GM23338 (cell line): Measurements from ENCODE around the gene GPX8. TPM values are rescaled to one million over a fixed set of nuclear protein-coding genes. Genes with fewer than 3 reads are reported as not detected.
A peak's percentile ranks its signal among the peaks of the same experiment; 100 is the strongest.

Source experiments
- ATAC-seq: fragments of 200-7000 bp; cut with Tn5 transposase; 3 replicates; pipeline ENCODE4 v1.9.1; 2020
- DNase-seq: peaks from one replicate; pipeline ENCODE4 v3.0.0-alpha.2; 2015; ENCODE audit warnings: low spot score
- H2AFZ ChIP-seq: fragments of 200-600 bp; sonication (generic); 2 replicates; pipeline ENCODE4 v1.8.0; 2016; ENCODE audit warnings: antibody characterized with exemption, mild to moderate bottlenecking, moderate library complexity
- H3F3A ChIP-seq: fragments of 200-600 bp; sonication (generic); replicated peaks from 2 replicates; pipeline ENCODE4 v1.8.0; 2017; ENCODE audit warnings: antibody characterized with exemption, mixed run types, low read depth
- H3K27ac ChIP-seq: fragments of 200-600 bp; sonication (generic); 2 replicates; pipeline ENCODE4 v1.6.1; 2016; ENCODE audit warnings: low read depth
- H3K27me3 ChIP-seq: fragments of 200-600 bp; sonication (generic); 2 replicates; pipeline ENCODE4 v1.8.0; 2016; ENCODE audit warnings: mild to moderate bottlenecking, mixed run types, moderate library complexity; ENCODE audit not compliant: insufficient read depth
- H3K36me3 ChIP-seq: fragments of 200-600 bp; sonication (generic); 2 replicates; pipeline ENCODE4 v1.8.0; 2016; ENCODE audit warnings: mild to moderate bottlenecking; ENCODE audit not compliant: insufficient read depth
- H3K4me1 ChIP-seq: fragments of 200-600 bp; sonication (generic); 2 replicates; pipeline ENCODE4 v1.8.0; 2016; ENCODE audit warnings: mild to moderate bottlenecking, moderate library complexity; ENCODE audit not compliant: insufficient read depth
- H3K4me2 ChIP-seq: fragments of 200-600 bp; sonication (generic); 2 replicates; pipeline ENCODE4 v1.7.1; 2017; ENCODE audit warnings: mixed run types
- H3K4me3 ChIP-seq: fragments of 200-600 bp; sonication (generic); 2 replicates; pipeline ENCODE4 v1.6.1; 2016; ENCODE audit warnings: mixed run types
- H3K79me2 ChIP-seq: fragments of 200-600 bp; sonication (generic); replicated peaks from 2 replicates; pipeline ENCODE4 v1.8.0; 2017; ENCODE audit warnings: mild to moderate bottlenecking; ENCODE audit not compliant: insufficient read depth
- H3K9me2 ChIP-seq: fragments of 200-600 bp; sonication (generic); 2 replicates; pipeline ENCODE4 v1.8.0; 2017; ENCODE audit not compliant: insufficient read depth
- H4K20me1 ChIP-seq: fragments of 200-600 bp; sonication (generic); replicated peaks from 2 replicates; pipeline ENCODE4 v1.8.0; 2017; ENCODE audit warnings: mild to moderate bottlenecking; ENCODE audit not compliant: insufficient read depth
- H3K27ac Mint-ChIP-seq: 2 replicates; pipeline ENCODE4 v1.8.0; 2020; ENCODE audit warnings: inconsistent platforms, mild to moderate bottlenecking, moderate library complexity, mixed read lengths
- H3K27me3 Mint-ChIP-seq: 3 replicates; pipeline ENCODE4 v1.8.0; 2022; ENCODE audit warnings: low read depth, mild to moderate bottlenecking, moderate library complexity, mixed read lengths, inconsistent platforms; ENCODE audit not compliant: insufficient read depth, poor library complexity
- H3K36me3 Mint-ChIP-seq: 3 replicates; pipeline ENCODE4 v1.8.0; 2021; ENCODE audit warnings: low read depth, mild to moderate bottlenecking, inconsistent platforms, moderate library complexity, mixed read lengths
- H3K4me1 Mint-ChIP-seq: 3 replicates; pipeline ENCODE4 v1.8.0; 2020; ENCODE audit warnings: mild to moderate bottlenecking, inconsistent platforms, mixed read lengths
- H3K4me3 Mint-ChIP-seq: 3 replicates; pipeline ENCODE4 v1.8.0; 2021; ENCODE audit warnings: moderate library complexity, mild to moderate bottlenecking, inconsistent platforms, mixed read lengths
- H3K9me3 Mint-ChIP-seq: 3 replicates; pipeline ENCODE4 v1.8.0; 2020; ENCODE audit warnings: moderate library complexity, mild to moderate bottlenecking, inconsistent platforms, mixed read lengths
- CREB1 ChIP-seq: fragments of 250-450 bp; sonication (Bioruptor Pico); IDR thresholded peaks from 2 replicates; pipeline ENCODE4 v1.5.0; 2020; ENCODE audit warnings: low read depth, mild to moderate bottlenecking, moderate library complexity
- CTCF ChIP-seq, 2 experiments: fragments of 200-600 bp in 1 of 2; sonication (generic) in 1 of 2; conservative IDR thresholded peaks; 2 replicates each; pipeline versions ENCODE4 v1.5.1 to v1.6.1; 2016 to 2017; ENCODE audit warnings: antibody characterized with exemption in 2 of 2, low read depth in 2 of 2, mild to moderate bottlenecking in 2 of 2, moderate library complexity in 1 of 2
- ETS1 ChIP-seq: IDR thresholded peaks from 2 replicates; pipeline ENCODE4 v1.6.1; 2016; ENCODE audit warnings: antibody characterized with exemption
- EZH2 ChIP-seq: fragments of 200-600 bp; sonication (generic); IDR thresholded peaks from one replicate; pipeline ENCODE4 v1.8.0; 2017; ENCODE audit warnings: antibody characterized with exemption, mild to moderate bottlenecking, low read depth; ENCODE audit not compliant: unreplicated experiment
- EZH2phosphoT487 ChIP-seq: fragments of 200-600 bp; sonication (generic); IDR thresholded peaks from one replicate; pipeline ENCODE4 v1.8.1; 2018; ENCODE audit warnings: antibody characterized with exemption; ENCODE audit not compliant: unreplicated experiment
- JUNB ChIP-seq: IDR thresholded peaks from one replicate; pipeline ENCODE4 v1.6.1; 2016; ENCODE audit warnings: antibody characterized with exemption; ENCODE audit not compliant: unreplicated experiment
- NANOG ChIP-seq: IDR thresholded peaks from 2 replicates; pipeline ENCODE4 v1.6.1; 2016; ENCODE audit warnings: antibody characterized with exemption, borderline replicate concordance
- POLR2AphosphoS5 ChIP-seq: IDR thresholded peaks from 2 replicates; pipeline ENCODE4 v1.6.1; 2016; ENCODE audit warnings: antibody characterized with exemption, low read depth
- REST ChIP-seq: IDR thresholded peaks from one replicate; pipeline ENCODE4 v1.6.1; 2018; ENCODE audit warnings: antibody characterized with exemption; ENCODE audit not compliant: unreplicated experiment
- STAT1 ChIP-seq: IDR thresholded peaks from one replicate; pipeline ENCODE4 v1.6.1; 2016; ENCODE audit warnings: antibody characterized with exemption; ENCODE audit not compliant: unreplicated experiment
- ZNF114 ChIP-seq: fragments of 250-450 bp; sonication (Bioruptor Pico); IDR thresholded peaks from 2 replicates; pipeline ENCODE4 v1.5.0; 2020; ENCODE audit warnings: mild to moderate bottlenecking, moderate library complexity
- ZNF331 ChIP-seq: fragments of 250-450 bp; sonication (Bioruptor Pico); IDR thresholded peaks from 2 replicates; pipeline ENCODE4 v1.5.0; 2020; ENCODE audit warnings: low read depth, mild to moderate bottlenecking, moderate library complexity
- ZNF462 ChIP-seq: fragments of 250-450 bp; sonication (Bioruptor Pico); IDR thresholded peaks from 2 replicates; pipeline ENCODE4 v1.5.0; 2020; ENCODE audit warnings: mild to moderate bottlenecking, moderate library complexity
- polyA plus RNA-seq: library from polyadenylated mRNA; unstranded; fragments of >200 nt; fragmentation: Nextera tagmentation; extraction: Ambion mirVana; gene quantifications from 2 replicates; pipeline ENCODE4 v1.2.1, GENCODE V29; 2016
- total RNA-seq: library from RNA; depleted of rRNA; stranded (reverse); fragments of >200 nt; shearing (Covaris generic); gene quantifications from 2 replicates; pipeline ENCODE4 v1.2.3, GENCODE V29; 2014

The GPX8 gene
- total and polyA plus RNA-seq, 2 experiments from 2014 or later, result 64.4 to 66.1 TPM

GRCh38 chr5:55173687-55174230 lies 13.8 kb downstream of the GPX8 start:
- Histone ChIP-seq H4K20me1 (peaks cover 15% of the 10 kb centered on the region; the same call in 1 of the 2 replicates), H3K36me3 (no peaks in the 10 kb centered on the region), H3F3A (0 out of 2 replicates have a peak, but pooled peaks cover 3% of the 10 kb centered on the region), H3K27ac (no peak overlapping the region), H3K4me3 (peak overlapping the region; percentile 61), H3K27me3 (peaks cover 74% of the 10 kb centered on the region), H3K79me2 (no peaks in the 10 kb centered on the region), H3K9me2 (no peaks in the 10 kb centered on the region), H3K4me1 (peaks cover 14% of the 10 kb centered on the region; the same call in 1 of the 2 replicates), H2AFZ (0 out of 2 replicates have a peak overlapping the region, but pooled peaks have one; percentile 70), H3K4me2 (peak overlapping the region; percentile 83)
- DNase-seq (peak; percentile 8), ATAC-seq (no peak)
- TF ChIP-seq EZH2phosphoT487 (no peak), EZH2 (no peak), NANOG (no peak), ZNF331 (no peak), ZNF462 (CRISPR knock-in tag) (no peak), JUNB (no peak), REST (no peak), POLR2AphosphoS5 (no peak), CREB1 (no peak), ZNF114 (CRISPR knock-in tag) (no peak), ETS1 (no peak), CTCF (conservative IDR thresholded peaks at IDR 0.05; ENCODE audit: low read depth in 2 of 2) (no peak), STAT1 (no peak)
- Mint-ChIP-seq H3K36me3 (no peaks in the 10 kb centered on the region), H3K9me3 (no peaks in the 10 kb centered on the region), H3K27ac (no peak overlapping the region), H3K4me1 (peaks cover 28% of the 10 kb centered on the region; the same call in 2 of the 3 replicates), H3K4me3 (peak overlapping the region; percentile 70), H3K27me3 (peaks cover 65% of the 10 kb centered on the region)
